Esophagus muscularis mucosa (tissue), 4 donors: ENCODE results near the gene PNPO. TPM values are rescaled to one million over a fixed set of nuclear protein-coding genes. Genes with fewer than 3 reads are reported as not detected.

Experiments
- DNase-seq: peaks from one replicate; pipeline ENCODE4 v3.0.0-alpha.2; 2017; ENCODE audit errors: extremely low spot score
- H3K27ac ChIP-seq, 4 donors: fragments of 200-600 bp; sonication (generic); replicated peaks in 1 of 4; 1 replicate in 3 of 4; 2 replicates in 1 of 4; pipeline ENCODE4 v1.5.1; 2016 to 2019; ENCODE audit warnings: mild to moderate bottlenecking in 1 of 4
- H3K27me3 ChIP-seq, 4 donors: fragments of 200-600 bp; sonication (generic); one replicate each; pipeline versions ENCODE4 v1.5.1 to v1.6.0; 2016 to 2019
- H3K36me3 ChIP-seq, 4 donors: fragments of 200-600 bp; sonication (generic); one replicate each; pipeline ENCODE4 v1.5.1; 2016 to 2019
- H3K4me1 ChIP-seq, 4 donors: fragments of 200-600 bp; sonication (generic); one replicate each; pipeline ENCODE4 v1.5.1; 2016 to 2019
- H3K4me3 ChIP-seq, 4 donors: fragments of 200-600 bp; sonication (generic); 1 replicate in 2 of 4; 2 replicates in 2 of 4; pipeline ENCODE4 v1.5.1; 2016 to 2019; ENCODE audit warnings: mild to moderate bottlenecking in 4 of 4, moderate library complexity in 1 of 4
- H3K9me3 ChIP-seq, 4 donors: fragments of 200-600 bp; sonication (generic); 1 replicate in 3 of 4; 2 replicates in 1 of 4; pipeline ENCODE4 v1.5.1; 2016 to 2019
- CTCF ChIP-seq, 3 experiments: fragments of 200-600 bp in 2 of 3; fragments of 450-650 bp in 1 of 3; sonication (generic) in 2 of 3; IDR thresholded peaks; one replicate each; pipeline ENCODE4 v1.5.1; 2017 to 2019; ENCODE audit warnings: antibody characterized with exemption in 3 of 3, mild to moderate bottlenecking in 2 of 3, moderate library complexity in 1 of 3
- EP300 ChIP-seq: sonication (generic); formaldehyde crosslinking; IDR thresholded peaks from one replicate; pipeline ENCODE4 v1.6.1; 2017; ENCODE audit warnings: antibody characterized with exemption
- POLR2A ChIP-seq: fragments of 450-650 bp; IDR thresholded peaks from one replicate; pipeline ENCODE4 v1.6.1; 2017; ENCODE audit warnings: antibody characterized with exemption, moderate library complexity, mild to moderate bottlenecking, low read depth
- POLR2AphosphoS5 ChIP-seq, 2 donors: sonication (generic); formaldehyde crosslinking; IDR thresholded peaks; one replicate each; pipeline ENCODE4 v1.6.1; 2017; ENCODE audit warnings: antibody characterized with exemption in 2 of 2
- WGBS: methylation state at CpG from one replicate; pipeline ENCODE4 v1.1.5; 2018; 5-methylcytosine and 5-hydroxymethylcytosine counted together
- intact Hi-C: fragments of 100-400 bp; cut with DNase I; formaldehyde crosslinking; loops from one replicate; pipeline ENCODE4 v1.15.1; 2023
- total RNA-seq, 4 donors: library from RNA; depleted of rRNA; stranded (reverse); fragments of >200 nt; gene quantifications; one replicate each; pipeline versions ENCODE4 v1.1.0 to v1.2.1, GENCODE V29; 2016

Gene PNPO
- total RNA-seq, 4 donors from 2014 or later = 21.2 to 32.8 (median 27.6) TPM

GRCh38 chr17:47969930-47970724, 28.8 kb downstream of the PNPO start:
- no peak for DNase-seq
- Histone ChIP-seq H3K36me3 (peaks cover 8 to 19% (median 18%) of the 10 kb centered on the region in 4 donors), H3K27ac (peak overlapping the region in 1 of 4 donors; percentile 2), H3K4me1 (peaks cover 7 to 28% (median 21%) of the 10 kb centered on the region in 4 donors), H3K27me3 (peaks cover 0 to 9% (median 0%) of the 10 kb centered on the region in 4 donors), H3K4me3 (peak overlapping the region; percentile 71 to 95 (median 87)), H3K9me3 (no peaks in the 10 kb centered on the region)
- intact Hi-C loops = loop anchor here (2.0 to 10.0 kb wide), 3 partner anchors 21 to 125 kb away; partner anchors contain the start of genes SCRN2 and SP2
- TF ChIP-seq POLR2AphosphoS5 (IDR thresholded peaks at IDR 0.05) = no peak
- TF ChIP-seq POLR2A = no peak
- TF ChIP-seq EP300 = no peak
- TF ChIP-seq CTCF (IDR thresholded peaks at IDR 0.05) = no peak
- 49% methylated on average over 15 of the region's 15 CpGs for WGBS

DNA sequence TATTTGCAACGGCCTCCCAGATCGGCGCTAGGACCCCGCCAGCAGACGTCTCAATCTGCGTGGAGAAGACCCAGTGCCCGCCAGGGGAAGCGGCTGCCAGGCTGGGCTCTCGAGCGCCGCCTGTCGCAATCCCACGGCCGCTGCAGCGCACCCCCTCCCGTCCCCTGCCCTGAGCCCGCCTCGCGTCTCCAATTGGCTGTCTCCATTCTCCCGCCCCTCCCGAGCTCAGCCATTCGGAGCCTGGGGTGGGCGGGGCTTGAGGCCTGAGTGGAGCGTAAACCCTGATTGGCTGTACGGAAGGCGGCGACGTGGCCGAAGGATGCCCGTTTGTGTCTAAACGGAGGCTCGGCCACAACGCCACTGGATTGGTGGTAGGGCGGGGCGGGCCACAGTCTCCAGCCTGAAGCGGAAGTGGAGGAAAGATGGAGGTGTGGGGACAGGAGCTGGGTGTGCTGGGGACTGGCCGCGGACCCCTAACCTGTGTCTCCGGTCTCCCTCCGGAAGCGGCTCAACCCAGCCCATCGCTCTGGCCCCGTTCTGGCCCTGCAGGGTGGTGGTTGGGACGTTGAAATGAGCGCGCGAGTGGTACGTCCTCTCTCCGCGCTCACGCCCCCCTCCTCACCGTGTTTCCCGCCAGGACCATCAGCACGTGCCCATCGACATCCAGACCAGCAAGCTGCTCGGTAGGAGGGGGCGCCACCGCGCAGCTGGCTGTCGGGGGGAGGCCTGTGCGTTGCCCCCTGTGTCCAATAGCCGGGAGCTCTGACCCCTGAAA, 29.5 kb downstream of the PNPO start, which contains the start of gene CDK5RAP3:
CDK5RAP3 (plus strand) TSS at position 389 of the 775 bp plus-strand sequence; CDS start at position 423, 34 bp downstream.
- H3K27ac ChIP-seq = peak within 1 kb of the TSS; percentile 80 to 89 (median 84)
- WGBS = under 1% methylated on average over 19 of the region's 62 CpGs
- peak within 1 kb of the TSS; percentile 71 to 95 (median 87) for H3K4me3 ChIP-seq
- H3K27me3 ChIP-seq = peaks cover 0 to 9% (median 0%) of the 10 kb centered on the region in 4 donors
- peak; percentile 100 for DNase-seq
- intact Hi-C loops = loop anchor here (2.0 to 10.0 kb wide), 3 partner anchors 22 to 126 kb away; partner anchors contain the start of genes SCRN2 and SP2
- TF ChIP-seq CTCF (IDR thresholded peaks at IDR 0.05) (peak; percentile 92 to 100 (median 96)), EP300 (no peak), POLR2AphosphoS5 (IDR thresholded peaks at IDR 0.05) (peak; percentile 89 to 90)
- peaks cover 7 to 28% (median 21%) of the 10 kb centered on the region in 4 donors for H3K4me1 ChIP-seq
- H3K9me3 ChIP-seq = no peaks in the 10 kb centered on the region
- peaks cover 16 to 27% (median 25%) of the 10 kb centered on the region in 4 donors for H3K36me3 ChIP-seq

GRCh38 chr17:47973541-47973940, 32.2 kb downstream of the PNPO start:
- TF ChIP-seq POLR2AphosphoS5 (IDR thresholded peaks at IDR 0.05) (no peak), CTCF (IDR thresholded peaks at IDR 0.05) (no peak), EP300 (no peak), POLR2A (no peak)
- peaks cover 0 to 4% (median 0%) of the 10 kb centered on the region in 4 donors for H3K27me3 ChIP-seq
- no peak for DNase-seq
- peaks cover 7 to 28% (median 21%) of the 10 kb centered on the region in 4 donors for H3K4me1 ChIP-seq
- H3K9me3 ChIP-seq = no peaks in the 10 kb centered on the region
- no peak overlapping the region for H3K4me3 ChIP-seq
- intact Hi-C loops = loop anchor here (10.0 kb wide), 1 partner anchor 129 kb away; the partner anchor contains the start of gene SCRN2
- 87% methylated on average over 8 of the region's 8 CpGs for WGBS
- H3K36me3 ChIP-seq = peaks cover 33 to 53% (median 51%) of the 10 kb centered on the region in 4 donors
- H3K27ac ChIP-seq = no peak overlapping the region

- Histone ChIP-seq H3K27me3 (no peaks in the 10 kb centered on the region), H3K36me3 (peaks cover 37 to 71% (median 69%) of the 10 kb centered on the region in 4 donors), H3K4me3 (no peak overlapping the region), H3K9me3 (no peaks in the 10 kb centered on the region), H3K27ac (no peak overlapping the region), H3K4me1 (peaks cover 7 to 21% (median 16%) of the 10 kb centered on the region in 4 donors)
- intact Hi-C loops = loop anchor here (10.0 kb wide), 1 partner anchor 131 kb away; the partner anchor contains the start of gene SCRN2
- TF ChIP-seq EP300 = no peak
- no peak for TF ChIP-seq CTCF (IDR thresholded peaks at IDR 0.05)
- no peak for TF ChIP-seq POLR2A
- no peak for TF ChIP-seq POLR2AphosphoS5 (IDR thresholded peaks at IDR 0.05)
- DNase-seq = no peak
- whole genome bisulfite sequencing = 83% methylated on average over 14 of the region's 15 CpGs
These were observed 33.9 kb downstream of the PNPO start for GRCh38 chr17:47975189-47975822.
